ENCODE data around the gene DLGAP4. TPM values are rescaled to one million over a fixed set of nuclear protein-coding genes. Genes with fewer than 3 reads are reported as not detected.

DLGAP4 gene
- total RNA-seq, 1 experiment from 2014 or later, result 80.3 TPM

- no peak for TF ChIP-seq CTCF (IDR thresholded peaks at IDR 0.05; ENCODE audit: unreplicated experiment)
- Mint-ChIP-seq H3K9me3 (ENCODE audit: unreplicated experiment) (peaks cover 9% of the 10 kb centered on the region), H3K4me3 (ENCODE audit: unreplicated experiment) (no peak overlapping the region), H3K27me3 (ENCODE audit: insufficient read depth, unreplicated experiment) (peaks cover 49% of the 10 kb centered on the region), H3K4me1 (ENCODE audit: insufficient read depth, unreplicated experiment) (no peaks in the 10 kb centered on the region), H3K27ac (ENCODE audit: low read depth, unreplicated experiment) (no peak overlapping the region), H3K36me3 (ENCODE audit: insufficient read depth, unreplicated experiment) (no peaks in the 10 kb centered on the region)
- DNase-seq (ENCODE audit: unreplicated experiment), result peak; percentile 56
- CTCF ChIA-PET, result interaction anchor here (0.6 to 1.4 kb wide), 6 partner anchors 9 to 400 kb away, joined by 3 to 8 read pairs (median 4); no protein-coding TSS in a partner anchor
- POLR2A ChIA-PET, result interaction anchor here (0.6 to 1.4 kb wide), 4 partner anchors 13 to 27 kb away, joined by 3 to 4 read pairs (median 3); no protein-coding TSS in a partner anchor
- BruUV-seq (replicated peaks), result no TSS peak
- intact Hi-C loops (cut with micrococcal nuclease), result no loop called here
These were observed 93.2 kb downstream of the DLGAP4 start for GRCh38 chr20:36399147-36399968.

GRCh38 chr20:36399969-36400545 lies 93.9 kb downstream of the DLGAP4 start:
- Mint-ChIP-seq H3K36me3 (ENCODE audit: insufficient read depth, unreplicated experiment) (no peaks in the 10 kb centered on the region), H3K27me3 (ENCODE audit: insufficient read depth, unreplicated experiment) (peaks cover 49% of the 10 kb centered on the region), H3K27ac (ENCODE audit: low read depth, unreplicated experiment) (no peak overlapping the region), H3K9me3 (ENCODE audit: unreplicated experiment) (peaks cover 9% of the 10 kb centered on the region), H3K4me3 (ENCODE audit: unreplicated experiment) (no peak overlapping the region), H3K4me1 (ENCODE audit: insufficient read depth, unreplicated experiment) (no peaks in the 10 kb centered on the region)
- no TSS peak for BruUV-seq (replicated peaks)
- ChIA-PET CTCF (interaction anchor here (0.6 to 1.4 kb wide), 4 partner anchors 8 to 201 kb away, joined by 3 to 8 read pairs (median 4); no protein-coding TSS in a partner anchor), POLR2A (interaction anchor here (0.6 to 1.4 kb wide), 3 partner anchors 12 to 25 kb away, joined by 3 to 4 read pairs (median 3); no protein-coding TSS in a partner anchor)
- intact Hi-C loops (cut with micrococcal nuclease), result no loop called here
- DNase-seq (ENCODE audit: unreplicated experiment), result no peak
- no peak for TF ChIP-seq CTCF (IDR thresholded peaks at IDR 0.05; ENCODE audit: unreplicated experiment)

- H3K36me3 Mint-ChIP-seq (ENCODE audit: insufficient read depth, unreplicated experiment), result no peaks in the 10 kb centered on the region
- H3K9me3 Mint-ChIP-seq (ENCODE audit: unreplicated experiment), result peaks cover 6% of the 10 kb centered on the region
- intact Hi-C loops (cut with micrococcal nuclease), result no loop called here
- H3K4me1 Mint-ChIP-seq (ENCODE audit: insufficient read depth, unreplicated experiment), result no peaks in the 10 kb centered on the region
- ChIA-PET POLR2A (interaction anchor here (0.6 to 1.4 kb wide), 2 partner anchors 9 to 11 kb away, joined by 3 to 4 read pairs; no protein-coding TSS in a partner anchor), CTCF (interaction anchor here (0.5 to 0.7 kb wide), 2 partner anchors 9 to 25 kb away, joined by 3 to 5 read pairs; no protein-coding TSS in a partner anchor)
- DNase-seq (ENCODE audit: unreplicated experiment), result no peak
- H3K27ac Mint-ChIP-seq (ENCODE audit: low read depth, unreplicated experiment), result no peak overlapping the region
- H3K4me3 Mint-ChIP-seq (ENCODE audit: unreplicated experiment), result no peak overlapping the region
- TF ChIP-seq CTCF (IDR thresholded peaks at IDR 0.05; ENCODE audit: unreplicated experiment), result no peak
- no TSS peak for BruUV-seq (replicated peaks)
- peaks cover 49% of the 10 kb centered on the region for H3K27me3 Mint-ChIP-seq (ENCODE audit: insufficient read depth, unreplicated experiment)
These were observed 95.0 kb downstream of the DLGAP4 start for GRCh38 chr20:36400909-36401735.
